ENCODE measurements around the gene SLC24A4. TPM values are rescaled to one million over a fixed set of nuclear protein-coding genes. Genes with fewer than 3 reads are reported as not detected.
A peak's percentile ranks its signal among the peaks of the same experiment; 100 is the strongest.

The SLC24A4 gene
- total and polyA plus RNA-seq, 5 experiments from 2014 or later, result 0.05 TPM; not detected in 4

GRCh38 chr14:92383805-92384204, 60.8 kb downstream of the SLC24A4 start:
- H3K27me3 Mint-ChIP-seq, result no peaks in the 10 kb centered on the region

GRCh38 chr14:92384461-92385133, 61.6 kb downstream of the SLC24A4 start:
- ATAC-seq (no peak), DNase-seq (no peak)
- Mint-ChIP-seq H3K9me3 (no peaks in the 10 kb centered on the region), H3K27ac (peak overlapping the region in 1 of 10 donors; percentile 23), H3K4me3 (no peak overlapping the region), H3K27me3 (no peaks in the 10 kb centered on the region), H3K36me3 (no peaks in the 10 kb centered on the region), H3K4me1 (peaks cover under 1 to 7% (median 4%) of the 10 kb centered on the region in 4 donors)
- POLR2A ChIA-PET, result interaction anchor here (0.5 kb wide), 1 partner anchor 61 kb away, joined by 3 read pairs; the partner anchor contains the start of gene SLC24A4

More at GRCh38 chr14:92383805-92384204, 60.8 kb downstream of the SLC24A4 start:
- Mint-ChIP-seq H3K27ac (peak overlapping the region in 2 of 10 donors; percentile 5 to 88), H3K4me3 (no peak overlapping the region), H3K4me1 (peaks cover 0 to 3% (median 0%) of the 10 kb centered on the region in 4 donors), H3K36me3 (no peaks in the 10 kb centered on the region), H3K9me3 (no peaks in the 10 kb centered on the region)
- POLR2A ChIA-PET, result interaction anchor here (0.5 kb wide), 1 partner anchor 60 kb away, joined by 3 read pairs; the partner anchor contains the start of gene SLC24A4
- ATAC-seq (no peak), DNase-seq (no peak)

- Mint-ChIP-seq H3K27ac (peak overlapping the region in 1 of 10 donors; percentile 57), H3K9me3 (no peaks in the 10 kb centered on the region), H3K36me3 (no peaks in the 10 kb centered on the region), H3K27me3 (no peaks in the 10 kb centered on the region), H3K4me1 (peaks cover 4 to 14% (median 11%) of the 10 kb centered on the region in 4 donors), H3K4me3 (no peak overlapping the region)
- DNase-seq, result no peak
- no peak for ATAC-seq
- POLR2A ChIA-PET, result no interaction called here
Observed at GRCh38 chr14:92385561-92385960, 62.6 kb downstream of the SLC24A4 start.

DNA sequence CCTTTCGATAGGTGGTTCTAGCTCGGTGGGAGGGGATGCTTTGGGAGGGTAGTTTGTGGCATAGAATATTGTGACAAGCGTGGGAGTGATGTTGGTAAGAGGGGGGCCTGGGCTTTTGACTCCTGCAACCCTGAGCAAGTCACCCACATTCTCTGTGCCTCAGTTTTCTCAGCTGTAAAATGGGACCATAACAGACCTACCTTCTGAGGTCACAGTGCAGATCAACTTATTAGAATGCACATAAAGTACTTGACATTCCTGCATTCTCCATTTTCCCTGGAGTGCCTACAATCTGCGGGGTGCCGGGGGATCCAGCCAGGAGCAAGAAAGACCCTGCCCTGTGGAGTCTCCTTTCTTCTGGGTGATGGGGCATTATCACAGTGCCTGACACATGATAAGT, 63.2 kb downstream of the SLC24A4 start:
- no peaks in the 10 kb centered on the region for H3K36me3 Mint-ChIP-seq
- POLR2A ChIA-PET, result no interaction called here

DNA sequence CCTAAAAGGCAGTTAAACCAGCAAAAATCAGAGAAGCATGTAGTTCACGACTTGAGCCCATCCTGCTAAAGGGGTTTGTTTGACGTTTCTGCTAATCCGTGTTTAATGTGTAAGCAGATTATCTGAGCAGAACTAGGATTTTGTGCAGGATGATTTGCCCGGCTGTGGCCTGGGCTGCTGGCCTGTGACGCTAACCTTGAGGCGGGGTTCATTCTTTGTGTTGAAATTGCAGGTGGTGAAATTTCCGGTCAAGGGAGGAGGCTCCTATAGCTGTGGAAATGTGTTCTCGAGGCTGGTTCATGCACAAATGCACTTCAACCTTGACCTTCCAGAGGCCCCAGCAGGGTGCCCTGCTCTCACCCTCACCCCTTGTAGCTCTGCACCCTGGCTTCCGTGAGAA, 63.7 kb downstream of the SLC24A4 start:
- H3K4me3 Mint-ChIP-seq, result no peak overlapping the region
- H3K9me3 Mint-ChIP-seq, result no peaks in the 10 kb centered on the region
- POLR2A ChIA-PET, result no interaction called here
- H3K36me3 Mint-ChIP-seq, result no peaks in the 10 kb centered on the region
- H3K27ac Mint-ChIP-seq, result peak overlapping the region in 1 of 10 donors; percentile 11
- DNase-seq (no peak), ATAC-seq (no peak)
- H3K27me3 Mint-ChIP-seq, result no peaks in the 10 kb centered on the region
- peaks cover 4 to 14% (median 11%) of the 10 kb centered on the region in 4 donors for H3K4me1 Mint-ChIP-seq

More for the DNA sequence above, 63.2 kb downstream of the SLC24A4 start:
- Mint-ChIP-seq H3K4me3 (no peak overlapping the region), H3K4me1 (peaks cover 4 to 14% (median 11%) of the 10 kb centered on the region in 4 donors), H3K27me3 (no peaks in the 10 kb centered on the region), H3K27ac (no peak overlapping the region), H3K9me3 (no peaks in the 10 kb centered on the region)
- ATAC-seq (no peak), DNase-seq (no peak)

DNA sequence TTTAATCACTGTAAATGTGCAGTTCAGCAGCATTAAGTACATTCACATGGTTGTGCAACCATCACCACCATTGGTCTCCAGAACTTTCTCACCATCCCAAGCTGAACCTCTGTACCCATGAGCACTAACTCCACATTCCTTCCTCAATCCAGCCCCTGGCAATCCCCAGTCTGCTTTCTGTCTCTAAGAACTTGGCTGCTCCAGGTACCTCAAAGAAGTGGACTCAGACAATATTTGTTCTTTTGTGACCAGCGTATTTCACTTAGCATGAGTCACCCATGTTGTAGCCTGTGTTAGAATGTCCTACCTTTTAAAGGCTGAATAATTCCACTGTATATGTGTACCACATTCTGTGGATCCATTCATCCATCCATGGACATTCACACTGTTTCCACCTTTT, 64.6 kb downstream of the SLC24A4 start:
- DNase-seq (no peak), ATAC-seq (no peak)
- Mint-ChIP-seq H3K4me3 (no peak overlapping the region), H3K4me1 (peaks cover 4 to 14% (median 11%) of the 10 kb centered on the region in 4 donors), H3K27me3 (no peaks in the 10 kb centered on the region), H3K9me3 (no peaks in the 10 kb centered on the region), H3K36me3 (no peaks in the 10 kb centered on the region), H3K27ac (no peak overlapping the region)
- POLR2A ChIA-PET, result no interaction called here

- H3K27ac Mint-ChIP-seq, result no peak overlapping the region
- H3K27me3 Mint-ChIP-seq, result no peaks in the 10 kb centered on the region
- H3K4me3 Mint-ChIP-seq, result no peak overlapping the region
- POLR2A ChIA-PET, result no interaction called here
- no peaks in the 10 kb centered on the region for H3K9me3 Mint-ChIP-seq
- peaks cover 4 to 14% (median 10%) of the 10 kb centered on the region in 4 donors for H3K4me1 Mint-ChIP-seq
- ATAC-seq, result no peak
- no peaks in the 10 kb centered on the region for H3K36me3 Mint-ChIP-seq
- no peak for DNase-seq
Observed at GRCh38 chr14:92389598-92390158, 66.7 kb downstream of the SLC24A4 start.

GRCh38 chr14:92391726-92392125, 68.8 kb downstream of the SLC24A4 start:
- DNase-seq, result no peak
- POLR2A ChIA-PET, result no interaction called here
- Mint-ChIP-seq H3K4me3 (no peak overlapping the region), H3K27ac (no peak overlapping the region), H3K9me3 (no peaks in the 10 kb centered on the region), H3K4me1 (peaks cover 4 to 14% (median 10%) of the 10 kb centered on the region in 4 donors), H3K27me3 (no peaks in the 10 kb centered on the region), H3K36me3 (no peaks in the 10 kb centered on the region)
- ATAC-seq, result no peak

- no peak overlapping the region for H3K27ac Mint-ChIP-seq
Observed at GRCh38 chr14:92392711-92393110, 69.7 kb downstream of the SLC24A4 start.

DNA sequence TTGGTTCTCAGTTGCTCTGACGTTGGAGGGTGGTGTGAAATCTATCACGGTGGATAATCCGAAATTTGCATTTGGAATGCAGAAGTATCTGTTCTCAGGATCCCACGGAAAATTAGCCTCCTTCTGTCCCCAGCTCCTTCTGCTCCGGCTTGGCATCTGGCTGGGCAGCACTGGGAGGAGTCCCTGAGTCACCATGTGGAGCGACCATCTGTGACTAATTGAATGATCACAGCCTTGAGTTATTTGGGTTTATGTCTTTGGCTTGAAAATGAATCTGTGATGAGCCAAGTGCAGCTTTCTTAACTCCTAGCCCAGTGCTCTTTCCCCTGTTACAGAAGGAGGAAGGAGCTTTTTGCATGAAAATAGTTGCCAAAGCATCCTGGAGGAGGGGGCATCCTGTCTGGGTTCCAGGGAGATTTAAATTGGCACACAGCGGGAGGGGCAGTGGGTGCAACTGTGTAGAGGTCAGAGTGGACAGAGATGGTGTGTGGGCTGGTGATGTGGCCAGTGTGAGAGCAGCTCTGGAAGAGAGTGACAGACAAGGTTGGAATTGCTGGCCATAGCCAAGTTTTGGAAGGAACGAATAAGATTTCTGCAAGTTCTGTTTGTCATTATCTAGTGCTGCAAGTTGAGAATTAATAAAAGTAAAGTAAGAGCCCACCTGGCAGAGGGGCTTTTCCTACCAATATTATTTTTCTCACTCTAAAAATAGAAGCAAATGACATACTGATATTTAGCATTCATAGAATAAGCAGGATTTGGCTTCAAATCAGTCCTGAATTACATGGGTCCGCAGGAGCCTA, 74.4 kb downstream of the SLC24A4 start:
- peaks cover 0 to 21% (median under 1%) of the 10 kb centered on the region in 4 donors for H3K4me1 Mint-ChIP-seq
- peaks cover 0 to 3% (median 0%) of the 10 kb centered on the region in 5 donors for H3K27me3 Mint-ChIP-seq
- no peak overlapping the region for H3K27ac Mint-ChIP-seq
- no peak overlapping the region for H3K4me3 Mint-ChIP-seq
- H3K9me3 Mint-ChIP-seq, result peaks cover 0 to 3% (median 2%) of the 10 kb centered on the region in 9 donors
- ATAC-seq (no peak), DNase-seq (no peak)
- peaks cover 0 to 2% (median under 1%) of the 10 kb centered on the region in 3 donors for H3K36me3 Mint-ChIP-seq
- POLR2A ChIA-PET, result no interaction called here

More at GRCh38 chr14:92392711-92393110, 69.7 kb downstream of the SLC24A4 start:
- peaks cover 0 to 1% (median 0%) of the 10 kb centered on the region in 5 donors for H3K27me3 Mint-ChIP-seq
- no peaks in the 10 kb centered on the region for H3K9me3 Mint-ChIP-seq
- no peaks in the 10 kb centered on the region for H3K36me3 Mint-ChIP-seq
- POLR2A ChIA-PET, result no interaction called here
- no peak for DNase-seq
- ATAC-seq, result no peak
- peaks cover 4 to 17% (median 10%) of the 10 kb centered on the region in 4 donors for H3K4me1 Mint-ChIP-seq
- H3K4me3 Mint-ChIP-seq, result no peak overlapping the region

GRCh38 chr14:92397953-92398564, 75.1 kb downstream of the SLC24A4 start:
- H3K36me3 Mint-ChIP-seq, result peaks cover 0 to 5% (median 4%) of the 10 kb centered on the region in 3 donors
- no peak for ATAC-seq
- no peak overlapping the region for H3K4me3 Mint-ChIP-seq
- peak overlapping the region in 1 of 10 donors; percentile 57 for H3K27ac Mint-ChIP-seq
- peaks cover 0 to 6% (median 3%) of the 10 kb centered on the region in 9 donors for H3K9me3 Mint-ChIP-seq
- POLR2A ChIA-PET, result no interaction called here
- H3K4me1 Mint-ChIP-seq, result peaks cover 0 to 21% (median under 1%) of the 10 kb centered on the region in 4 donors
- H3K27me3 Mint-ChIP-seq, result peaks cover 0 to 3% (median 0%) of the 10 kb centered on the region in 5 donors
- no peak for DNase-seq

GRCh38 chr14:92398888-92399636, 76.1 kb downstream of the SLC24A4 start:
- DNase-seq (no peak), ATAC-seq (no peak)
- POLR2A ChIA-PET, result no interaction called here
- H3K4me1 Mint-ChIP-seq, result peaks cover 0 to 21% (median under 1%) of the 10 kb centered on the region in 4 donors
- no peak overlapping the region for H3K4me3 Mint-ChIP-seq
- H3K27me3 Mint-ChIP-seq, result peaks cover 0 to 3% (median 0%) of the 10 kb centered on the region in 5 donors
- H3K36me3 Mint-ChIP-seq, result peaks cover 0 to 5% (median 4%) of the 10 kb centered on the region in 3 donors
- peaks cover 0 to 6% (median 3%) of the 10 kb centered on the region in 9 donors for H3K9me3 Mint-ChIP-seq
- H3K27ac Mint-ChIP-seq, result no peak overlapping the region

All from naive thymus-derived CD8-positive, alpha-beta T cell (primary cell).